ENCODE measurements around the gene LDB1. TPM values are rescaled to one million over a fixed set of nuclear protein-coding genes. Genes with fewer than 3 reads are reported as not detected.

LDB1 gene
- total RNA-seq, 1 donor from 2014 or later: 58.0 TPM

GRCh38 chr10:102065561-102066398 is 54.4 kb downstream of the LDB1 start:
- DNase-seq (ENCODE audit: extremely low read depth, low read depth, low spot score): no peak

- no peak for DNase-seq (ENCODE audit: extremely low read depth, low read depth, low spot score)
These were observed 55.2 kb downstream of the LDB1 start, which contains the start of gene HPS6 for GRCh38 chr10:102064868-102065560. TSS of gene HPS6 (plus strand) at chr10:102065349. CDS start at chr10:102065475, 126 bp downstream.

DNA sequence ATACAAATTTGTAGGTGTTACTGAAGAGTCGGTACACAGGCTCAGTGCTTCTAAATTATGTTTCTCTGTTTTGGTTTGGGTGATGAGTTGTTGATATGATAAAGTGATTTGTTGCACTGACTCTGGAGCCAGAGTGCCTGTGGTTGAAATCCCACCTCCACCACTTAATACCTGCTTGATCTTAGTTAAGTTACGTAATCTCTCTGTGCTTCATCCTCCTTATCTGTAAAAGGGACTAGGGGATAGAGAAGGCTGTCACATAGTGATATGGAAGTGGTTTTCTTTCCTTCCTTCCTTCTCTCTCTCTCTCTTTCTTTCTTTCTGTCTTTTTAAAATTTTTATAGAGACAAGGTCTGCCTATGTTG is 55.7 kb downstream of the LDB1 start:
- no peak for DNase-seq (ENCODE audit: extremely low read depth, low read depth, low spot score)

DNA sequence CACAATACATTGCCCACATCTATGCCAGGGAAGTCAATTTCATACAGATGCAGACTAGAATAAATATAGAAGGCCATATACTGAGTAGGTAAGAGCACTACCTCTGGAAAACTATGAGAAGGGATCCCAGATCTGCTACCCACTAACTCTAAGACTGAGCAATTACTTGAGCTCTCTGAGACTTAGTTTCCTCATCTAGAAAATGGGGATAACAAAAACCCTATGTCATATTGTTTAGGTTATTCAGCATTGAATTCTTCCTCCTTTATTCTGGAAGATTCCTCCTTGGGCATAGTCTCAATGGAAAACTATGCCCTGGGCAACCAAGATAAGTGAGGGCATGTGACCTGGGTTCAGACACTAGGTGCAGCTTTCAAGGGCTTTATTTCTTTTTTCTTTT is 60.2 kb downstream of the LDB1 start:
- DNase-seq (ENCODE audit: extremely low read depth, low read depth, low spot score): no peak

Other genes starting within 250 kb of the LDB1 start
- gene ARMH3, start 64.2 kb downstream of the LDB1 start, total RNA-seq: 10.3 and 11.6 TPM in 2 replicates
- gene HPS6, start 55.0 kb downstream of the LDB1 start, total RNA-seq: 41.2 and 44.3 TPM in 2 replicates
- gene PPRC1, start 12.7 kb upstream of the LDB1 start, total RNA-seq: 21.6 and 31.5 TPM in 2 replicates
- gene NOLC1, start 32.0 kb upstream of the LDB1 start, total RNA-seq: 51.1 and 65.5 TPM in 2 replicates
- gene ELOVL3, start 105.9 kb upstream of the LDB1 start, total RNA-seq: not detected in 2 replicates
- gene PITX3, start 121.1 kb upstream of the LDB1 start, total RNA-seq: not detected in 2 replicates
- gene GBF1, start 125.2 kb upstream of the LDB1 start, total RNA-seq: 42.8 and 53.8 TPM in 2 replicates